Gastrocnemius medialis (tissue), 4 donors: ENCODE results near the gene HUWE1. TPM values are rescaled to one million over a fixed set of nuclear protein-coding genes. Genes with fewer than 3 reads are reported as not detected.
"Not testable (repeated sequence)": the region's sequence is repeated elsewhere in the genome, so short reads cannot be mapped to it uniquely, and the experiment has no call there.

Experiments used
- ATAC-seq, 2 donors: fragments of 150-250 bp; one replicate each; pipeline ENCODE4 v1.9.1; 2016
- DNase-seq, 2 donors: peaks; one replicate each; pipeline ENCODE4 v3.0.0-alpha.2; 2019
- H3K27ac ChIP-seq, 4 donors: fragments of 200-600 bp; sonication (generic); 1 replicate in 1 of 4; 2 replicates in 3 of 4; pipeline ENCODE4 v1.5.1; 2016 to 2018; ENCODE audit warnings: mild to moderate bottlenecking in 2 of 4, moderate library complexity in 1 of 4
- H3K27me3 ChIP-seq, 3 donors: fragments of 200-600 bp; sonication (generic) in 2 of 3; 1 replicate in 1 of 3; 2 replicates in 2 of 3; pipeline versions ENCODE4 v1.5.1 to v1.6.0; 2016 to 2019; ENCODE audit warnings: mild to moderate bottlenecking in 1 of 3, moderate library complexity in 1 of 3
- H3K36me3 ChIP-seq, 2 donors: fragments of 200-600 bp; sonication (generic) in 1 of 2; one replicate each; pipeline ENCODE4 v1.5.1; 2017 to 2018
- H3K4me1 ChIP-seq, 2 donors: fragments of 200-600 bp; sonication (generic) in 1 of 2; one replicate each; pipeline ENCODE4 v1.5.1; 2016 to 2017; ENCODE audit warnings: mild to moderate bottlenecking in 2 of 2
- H3K4me3 ChIP-seq, 4 donors: fragments of 200-600 bp; sonication (generic) in 3 of 4; 1 replicate in 1 of 4; 2 replicates in 3 of 4; pipeline ENCODE4 v1.5.1; 2016 to 2019; ENCODE audit warnings: mild to moderate bottlenecking in 2 of 4
- H3K9me3 ChIP-seq, 3 donors: fragments of 200-600 bp; sonication (generic) in 2 of 3; 1 replicate in 1 of 3; 2 replicates in 2 of 3; pipeline ENCODE4 v1.5.1; 2016 to 2019
- POLR2A ChIP-seq, 2 donors: fragments of 450-650 bp; IDR thresholded peaks; one replicate each; pipeline ENCODE4 v1.6.1; 2017; ENCODE audit warnings: antibody characterized with exemption in 2 of 2, mild to moderate bottlenecking in 2 of 2, moderate library complexity in 2 of 2
- in situ Hi-C, 4 donors: fragments of 200-750 bp; cut with MboI; loops; one replicate each; pipeline versions ENCODE4 v1.15.0 to v1.8.0; 2017; ENCODE audit warnings: low sequenced_read_pairs in 4 of 4
- intact Hi-C: fragments of 100-400 bp; cut with DNase I; formaldehyde crosslinking; loops from one replicate; pipeline ENCODE4 v1.15.1; 2023; ENCODE audit warnings: low total_unique reads
- total RNA-seq, 4 donors: library from RNA; depleted of rRNA; stranded (reverse); fragments of >200 nt; gene quantifications; one replicate each; pipeline versions ENCODE4 v1.1.0 to v1.2.3, GENCODE V29; 2016
- TF ChIP-seq, protein P1 (sequence below), 5 experiments: fragments of 450-650 bp in 3 of 5; fragments of 200-600 bp in 2 of 5; sonication (generic) in 2 of 5; IDR thresholded peaks in 4 of 5; conservative IDR thresholded peaks in 1 of 5; 1 replicate in 4 of 5; 2 replicates in 1 of 5; pipeline ENCODE4 v1.5.1; 2016 to 2019; ENCODE audit warnings: antibody characterized with exemption in 5 of 5, mild to moderate bottlenecking in 3 of 5, moderate library complexity in 3 of 5

Gene HUWE1
- total RNA-seq, 4 donors from 2014 or later = 99.7 to 173 (median 142) TPM

DNA sequence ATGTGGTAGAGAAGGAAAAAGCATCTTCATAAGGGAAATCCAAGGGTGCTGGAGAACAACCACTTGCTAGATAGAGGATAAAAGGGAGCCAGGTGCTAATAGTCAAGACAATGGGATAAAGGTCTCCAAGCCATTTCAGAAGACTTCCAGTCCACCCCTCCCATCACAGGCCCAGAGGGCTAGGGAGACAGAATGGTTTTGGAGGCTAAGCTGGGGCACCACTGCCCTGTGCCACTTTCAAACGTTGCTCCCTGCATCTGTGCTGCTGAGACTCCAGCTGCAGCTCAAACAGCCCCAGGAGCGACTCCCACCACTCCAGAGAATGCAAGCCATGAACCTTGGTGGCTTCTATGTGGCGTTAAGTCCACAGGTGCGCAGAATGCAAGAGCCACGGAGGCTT lies 38.4 kb upstream of the HUWE1 start:
- no peak for DNase-seq
- intact Hi-C loops (no loop called here), in situ Hi-C loops (loop anchor here in 1 of 4 donors (25.0 kb wide), 1 partner anchor 112 kb away; no protein-coding TSS in a partner anchor)
- Histone ChIP-seq H3K36me3 (no peaks in the 10 kb centered on the region), H3K9me3 (no peaks in the 10 kb centered on the region), H3K27ac (no peak overlapping the region), H3K4me3 (no peak overlapping the region), H3K27me3 (no peaks in the 10 kb centered on the region), H3K4me1 (no peaks in the 10 kb centered on the region)
- no peak for TF ChIP-seq POLR2A (IDR thresholded peaks at IDR 0.05)
- TF ChIP-seq, protein P1, sequence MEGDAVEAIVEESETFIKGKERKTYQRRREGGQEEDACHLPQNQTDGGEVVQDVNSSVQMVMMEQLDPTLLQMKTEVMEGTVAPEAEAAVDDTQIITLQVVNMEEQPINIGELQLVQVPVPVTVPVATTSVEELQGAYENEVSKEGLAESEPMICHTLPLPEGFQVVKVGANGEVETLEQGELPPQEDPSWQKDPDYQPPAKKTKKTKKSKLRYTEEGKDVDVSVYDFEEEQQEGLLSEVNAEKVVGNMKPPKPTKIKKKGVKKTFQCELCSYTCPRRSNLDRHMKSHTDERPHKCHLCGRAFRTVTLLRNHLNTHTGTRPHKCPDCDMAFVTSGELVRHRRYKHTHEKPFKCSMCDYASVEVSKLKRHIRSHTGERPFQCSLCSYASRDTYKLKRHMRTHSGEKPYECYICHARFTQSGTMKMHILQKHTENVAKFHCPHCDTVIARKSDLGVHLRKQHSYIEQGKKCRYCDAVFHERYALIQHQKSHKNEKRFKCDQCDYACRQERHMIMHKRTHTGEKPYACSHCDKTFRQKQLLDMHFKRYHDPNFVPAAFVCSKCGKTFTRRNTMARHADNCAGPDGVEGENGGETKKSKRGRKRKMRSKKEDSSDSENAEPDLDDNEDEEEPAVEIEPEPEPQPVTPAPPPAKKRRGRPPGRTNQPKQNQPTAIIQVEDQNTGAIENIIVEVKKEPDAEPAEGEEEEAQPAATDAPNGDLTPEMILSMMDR (IDR thresholded peaks at IDR 0.05 in 4 of 5, conservative IDR thresholded peaks at IDR 0.05 in 1 of 5) = no peak
- ATAC-seq = no peak

DNA sequence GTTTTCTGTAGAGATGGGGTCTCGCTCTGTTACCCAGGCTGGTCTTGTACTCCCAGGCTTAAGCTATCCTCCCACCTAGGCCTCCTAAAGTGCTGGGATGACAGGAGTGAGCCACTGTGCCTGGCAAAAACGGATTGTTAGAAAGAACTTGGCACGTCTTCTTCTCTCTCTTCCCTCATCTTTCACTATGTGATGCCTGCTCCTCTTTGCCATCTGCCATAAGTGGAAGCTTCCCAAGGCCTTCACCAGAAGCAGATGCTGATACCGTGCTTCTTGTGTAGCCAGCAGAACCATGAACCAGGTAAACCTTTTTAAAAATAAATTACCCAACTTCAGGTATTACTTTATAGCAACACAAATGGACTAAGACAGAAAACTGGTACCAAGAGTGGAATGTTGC lies 36.9 kb upstream of the HUWE1 start:
- no peak for TF ChIP-seq POLR2A (IDR thresholded peaks at IDR 0.05)
- TF ChIP-seq, protein P1 (IDR thresholded peaks at IDR 0.05 in 4 of 5, conservative IDR thresholded peaks at IDR 0.05 in 1 of 5) = no peak

DNA sequence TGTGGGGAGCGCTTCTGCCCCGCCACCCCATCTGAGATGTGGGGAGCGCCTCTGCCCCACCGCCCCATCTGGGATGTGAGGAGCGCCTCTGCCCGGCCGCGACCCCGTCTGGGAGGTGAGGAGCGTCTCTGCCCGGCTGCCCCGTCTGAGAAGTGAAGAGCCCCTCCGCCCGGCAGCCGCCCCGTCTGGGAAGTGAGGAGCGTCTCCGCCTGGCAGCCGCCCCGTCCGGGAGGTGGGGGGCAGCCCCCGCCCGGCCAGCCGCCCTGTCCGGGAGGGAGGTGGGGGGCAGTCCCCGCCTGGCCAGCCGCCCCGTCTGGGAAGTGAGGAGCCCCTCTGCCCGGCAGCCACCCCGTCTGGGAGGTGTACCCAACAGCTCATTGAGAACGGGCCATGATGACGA lies 35.1 kb upstream of the HUWE1 start:
- in situ Hi-C loops = not testable (repeated sequence)

More for the DNA sequence above, 36.9 kb upstream of the HUWE1 start:
- in situ Hi-C loops = no loop called here
- no peak overlapping the region for H3K27ac ChIP-seq
- no peaks in the 10 kb centered on the region for H3K4me1 ChIP-seq
- intact Hi-C loops = no loop called here
- DNase-seq (no peak), ATAC-seq (no peak)
- no peaks in the 10 kb centered on the region for H3K27me3 ChIP-seq
- H3K36me3 ChIP-seq = no peaks in the 10 kb centered on the region
- no peaks in the 10 kb centered on the region for H3K9me3 ChIP-seq
- H3K4me3 ChIP-seq = no peak overlapping the region

DNA sequence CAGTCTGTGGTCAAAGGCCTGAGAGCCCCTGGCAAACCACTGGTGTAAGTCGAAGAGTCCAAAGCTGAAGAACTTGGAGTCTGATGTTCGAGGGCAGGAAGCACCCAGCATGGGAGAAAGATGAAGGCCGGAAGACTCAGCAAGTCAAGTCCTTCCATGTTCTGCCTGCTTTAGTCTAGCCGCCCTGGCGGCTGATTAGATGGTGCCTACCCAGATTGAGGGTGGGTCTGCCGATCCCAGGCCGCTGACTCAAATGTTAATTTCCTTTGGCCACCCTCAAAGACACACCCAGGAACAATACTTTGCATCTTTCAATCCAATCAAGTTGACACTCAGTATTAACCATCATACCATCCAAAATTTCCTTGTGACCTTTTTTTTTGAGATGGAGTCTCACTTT lies 33.1 kb upstream of the HUWE1 start:
- ATAC-seq, H3K4me1 ChIP-seq, in situ Hi-C loops, intact Hi-C loops, DNase-seq, H3K4me3 ChIP-seq, H3K27ac ChIP-seq, H3K9me3 ChIP-seq, H3K27me3 ChIP-seq, H3K36me3 ChIP-seq: not testable (repeated sequence)

More for the DNA sequence above, 35.1 kb upstream of the HUWE1 start:
- intact Hi-C loops, ATAC-seq, H3K36me3 ChIP-seq, H3K27ac ChIP-seq, DNase-seq, H3K4me3 ChIP-seq, H3K9me3 ChIP-seq, H3K27me3 ChIP-seq, H3K4me1 ChIP-seq: not testable (repeated sequence)

DNA sequence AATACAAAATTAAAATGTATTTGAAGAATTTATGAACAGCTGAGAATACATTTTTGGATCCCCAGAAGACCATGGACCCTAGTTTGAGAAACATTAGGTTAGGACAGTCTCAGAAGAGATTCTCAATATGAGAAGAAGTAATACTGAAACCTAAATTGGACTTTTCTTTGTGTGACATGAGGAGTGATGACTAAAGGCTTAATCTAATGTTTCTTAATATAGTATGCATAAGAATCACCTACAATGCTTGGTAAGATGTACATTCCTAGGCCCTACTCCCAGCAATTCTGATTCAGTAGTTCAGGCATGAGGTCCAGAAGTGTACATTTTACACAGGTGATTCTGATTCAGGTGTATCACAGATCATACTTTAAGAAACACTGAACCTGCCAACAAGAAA lies 31.6 kb upstream of the HUWE1 start:
- H3K9me3 ChIP-seq = no peaks in the 10 kb centered on the region
- TF ChIP-seq POLR2A (IDR thresholded peaks at IDR 0.05) = no peak
- TF ChIP-seq, protein P1 (IDR thresholded peaks at IDR 0.05 in 4 of 5, conservative IDR thresholded peaks at IDR 0.05 in 1 of 5) = no peak
- no peak overlapping the region for H3K27ac ChIP-seq
- intact Hi-C loops (no loop called here), in situ Hi-C loops (no loop called here)
- no peaks in the 10 kb centered on the region for H3K27me3 ChIP-seq
- no peak for ATAC-seq
- H3K4me1 ChIP-seq = no peaks in the 10 kb centered on the region
- DNase-seq = no peak
- H3K36me3 ChIP-seq = no peaks in the 10 kb centered on the region
- H3K4me3 ChIP-seq = no peak overlapping the region

DNA sequence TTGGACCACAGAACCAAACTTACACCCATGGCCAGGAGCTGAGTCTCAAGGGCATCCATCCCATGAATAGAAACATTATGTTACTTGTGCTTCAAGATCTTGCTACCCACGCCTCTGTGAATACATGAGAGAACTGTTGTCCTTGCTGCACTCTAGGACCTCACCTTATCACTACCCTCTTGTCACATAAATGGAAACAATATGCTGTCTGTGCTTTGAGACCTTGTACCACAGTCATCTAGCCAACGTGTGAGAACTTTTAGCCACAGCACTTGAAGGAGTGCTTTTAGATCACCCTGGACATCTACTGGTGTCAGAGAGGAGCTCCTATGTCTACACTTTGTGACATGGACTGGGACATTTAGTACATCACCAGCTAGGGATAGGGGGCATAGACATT lies 30.7 kb upstream of the HUWE1 start:
- in situ Hi-C loops (no loop called here), intact Hi-C loops (no loop called here)
- no peaks in the 10 kb centered on the region for H3K27me3 ChIP-seq
- H3K36me3 ChIP-seq = no peaks in the 10 kb centered on the region
- H3K27ac ChIP-seq = no peak overlapping the region
- no peak for DNase-seq
- no peak for TF ChIP-seq POLR2A (IDR thresholded peaks at IDR 0.05)
- TF ChIP-seq, protein P1 (IDR thresholded peaks at IDR 0.05 in 4 of 5, conservative IDR thresholded peaks at IDR 0.05 in 1 of 5) = no peak
- H3K9me3 ChIP-seq = no peaks in the 10 kb centered on the region
- ATAC-seq = no peak
- H3K4me1 ChIP-seq = no peaks in the 10 kb centered on the region
- H3K4me3 ChIP-seq = no peak overlapping the region
